ENCODE data around the gene TRAPPC1.
A peak's percentile ranks its signal among the peaks of the same experiment; 100 is the strongest.

TRAPPC1 gene

DNA sequence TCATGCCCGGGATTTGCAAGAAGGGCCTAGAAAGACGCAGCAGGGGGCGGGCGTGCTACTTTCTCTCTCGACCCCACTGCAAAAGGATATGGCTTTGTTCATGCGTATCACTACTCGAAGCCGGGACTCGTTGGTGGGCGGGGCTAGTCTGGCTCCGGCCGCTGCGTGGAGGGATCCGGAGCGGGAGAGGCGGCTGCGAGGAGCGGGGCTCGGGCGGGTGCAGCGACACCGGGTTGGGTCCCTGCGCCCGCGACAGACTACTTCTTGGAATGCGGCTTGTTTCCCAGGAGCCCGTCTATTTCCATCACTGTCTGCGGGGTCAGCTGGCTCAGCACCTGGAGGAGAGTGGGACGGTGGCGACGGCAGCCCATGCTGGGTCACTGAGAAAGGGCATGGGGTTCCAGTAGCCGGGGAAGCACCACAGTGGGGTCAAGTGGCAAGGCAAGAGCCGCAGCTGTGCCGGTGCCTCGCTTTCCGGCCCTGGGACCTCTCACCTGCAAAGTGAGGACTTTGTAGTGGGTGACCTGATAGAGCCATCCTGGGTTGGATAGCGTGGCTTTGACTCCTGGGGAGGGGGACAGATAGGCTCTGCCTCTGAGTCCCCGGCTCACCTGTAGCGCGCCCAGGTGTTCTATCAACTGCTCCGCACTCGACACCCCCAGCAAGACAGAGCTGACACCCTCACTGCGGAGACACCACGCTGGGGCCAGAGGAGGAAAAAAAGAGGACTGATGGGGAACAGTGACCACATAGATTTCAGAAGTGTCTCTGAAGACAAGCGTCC, 8.7 kb downstream of the TRAPPC1 start:
- Mint-ChIP-seq H3K27ac (peak overlapping the region; percentile 78), H3K4me1 (peaks cover 17% of the 10 kb centered on the region), H3K36me3 (peaks cover 4% of the 10 kb centered on the region), H3K27me3 (no peaks in the 10 kb centered on the region), H3K9me3 (no peaks in the 10 kb centered on the region), H3K4me3 (peak overlapping the region; percentile 72)
- ATAC-seq = peak; percentile 82

DNA sequence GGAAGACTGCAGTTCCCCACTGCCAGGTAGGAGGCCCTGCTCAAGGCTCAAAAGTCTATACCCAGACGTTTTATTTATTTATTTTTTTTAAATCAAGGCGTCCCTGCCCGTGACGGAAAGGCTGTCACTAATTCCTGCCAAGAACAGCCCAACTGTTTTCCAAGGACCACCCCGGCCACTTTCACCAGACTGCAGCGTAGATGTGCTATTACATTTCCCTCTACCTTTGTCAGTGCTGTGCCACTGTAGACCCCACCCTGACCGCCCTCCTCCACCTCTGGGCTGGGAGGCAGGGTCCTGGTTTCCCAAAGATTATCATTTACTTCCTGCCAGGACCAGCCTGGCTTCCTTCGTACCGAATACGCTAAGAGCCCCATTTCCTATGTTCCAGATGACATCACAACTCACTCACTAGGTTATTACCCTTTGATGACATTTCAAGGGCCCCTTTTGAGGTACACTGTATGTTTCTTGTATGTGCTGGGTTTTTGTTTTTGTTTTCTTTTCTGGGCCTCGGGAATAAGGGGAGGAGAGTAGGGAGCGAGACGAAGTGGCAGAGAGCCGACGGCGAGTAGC, 9.4 kb downstream of the TRAPPC1 start:
- Mint-ChIP-seq H3K36me3 (no peaks in the 10 kb centered on the region), H3K4me3 (peak overlapping the region; percentile 72), H3K4me1 (peaks cover 17% of the 10 kb centered on the region), H3K27ac (peak overlapping the region; percentile 78), H3K27me3 (no peaks in the 10 kb centered on the region), H3K9me3 (no peaks in the 10 kb centered on the region)
- ATAC-seq = no peak

DNA sequence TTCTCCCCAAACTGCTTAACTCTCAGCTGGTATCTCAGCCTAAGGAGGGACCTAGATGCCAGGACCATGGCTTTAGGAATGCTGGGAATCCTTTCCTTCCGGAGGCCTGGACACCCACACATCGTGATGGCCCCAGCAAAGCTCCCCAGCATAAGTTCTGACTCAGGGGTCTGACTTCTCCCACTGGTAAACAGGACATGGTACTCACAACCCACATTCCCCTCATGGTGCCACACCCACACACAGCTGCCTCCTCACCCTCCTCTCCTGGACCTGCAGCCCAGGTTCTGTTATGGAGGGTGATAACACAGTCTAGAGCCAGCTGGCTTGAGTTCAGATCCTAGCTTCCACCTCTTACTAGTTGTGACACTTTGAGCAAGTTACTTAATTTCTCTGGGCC, 14.9 kb downstream of the TRAPPC1 start:
- Mint-ChIP-seq H3K27me3 (no peaks in the 10 kb centered on the region), H3K9me3 (no peaks in the 10 kb centered on the region), H3K27ac (peak overlapping the region; percentile 86), H3K36me3 (no peaks in the 10 kb centered on the region), H3K4me3 (peak overlapping the region; percentile 99), H3K4me1 (peaks cover 22% of the 10 kb centered on the region)
- ATAC-seq = no peak

DNA sequence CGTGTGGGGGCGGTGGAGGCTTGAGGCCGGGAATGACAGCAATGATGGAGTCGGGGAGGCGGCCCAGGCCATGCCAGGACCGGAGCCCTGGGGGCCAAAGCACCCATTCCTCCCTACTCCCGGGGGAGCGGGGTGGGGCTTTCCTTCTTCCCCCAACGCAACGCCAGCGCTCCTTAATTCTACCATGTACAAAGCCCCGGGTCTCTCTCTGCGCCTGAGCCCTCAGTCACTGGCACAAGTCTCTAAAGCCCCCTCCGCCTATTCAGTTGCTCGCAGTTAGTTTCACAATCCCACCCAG, 15.4 kb downstream of the TRAPPC1 start:
- peak overlapping the region; percentile 86 for H3K27ac Mint-ChIP-seq
- no peaks in the 10 kb centered on the region for H3K36me3 Mint-ChIP-seq
- no peaks in the 10 kb centered on the region for H3K27me3 Mint-ChIP-seq
- ATAC-seq = peak; percentile 51
- H3K4me1 Mint-ChIP-seq = peaks cover 19% of the 10 kb centered on the region
- H3K4me3 Mint-ChIP-seq = peak overlapping the region; percentile 99
- H3K9me3 Mint-ChIP-seq = no peaks in the 10 kb centered on the region

DNA sequence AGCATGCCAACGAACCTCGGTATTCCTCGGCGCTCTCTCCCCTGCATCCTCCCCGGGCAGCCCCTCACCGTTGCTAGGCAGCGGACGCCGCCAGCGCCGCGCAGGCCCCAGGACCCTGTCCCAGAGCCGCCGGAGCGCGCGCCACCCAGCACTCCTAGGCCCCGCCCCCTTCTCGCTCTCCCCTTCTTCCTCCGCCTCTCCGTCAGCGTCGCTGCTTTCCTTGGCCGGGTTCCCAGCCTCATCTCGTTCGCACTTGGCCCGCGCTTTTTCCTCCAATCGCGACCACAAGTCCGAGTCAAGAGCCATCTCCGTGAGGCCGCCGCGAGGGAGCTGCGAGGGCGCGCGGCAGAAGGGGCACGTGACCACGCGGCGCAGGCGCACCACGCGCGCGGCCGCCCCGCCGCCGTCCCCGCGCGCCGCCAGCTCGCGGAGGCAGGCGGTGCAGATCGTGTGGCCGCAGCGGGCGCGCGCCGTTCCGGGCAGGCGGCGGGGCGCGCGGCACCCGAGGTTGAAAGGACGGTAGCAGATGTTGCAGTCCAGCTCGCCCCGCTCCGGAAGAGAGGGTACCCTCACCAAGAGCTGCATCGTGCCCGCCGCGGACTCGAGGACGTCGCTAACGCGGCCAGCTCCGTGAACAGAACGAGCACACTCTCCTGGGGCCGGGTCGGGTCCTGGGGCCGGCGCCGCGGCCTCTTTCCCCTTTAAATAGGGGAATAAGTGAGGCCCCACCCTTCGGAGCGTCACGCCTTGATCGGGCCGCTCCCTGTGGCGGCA, 15.9 kb downstream of the TRAPPC1 start, which contains the start of gene RNF227:
Gene RNF227, minus strand, starts transcription at position 679 of the 774 bp plus-strand sequence. Its CDS starts 94 bp downstream, at position 585.
- peak; percentile 90 for ATAC-seq
- Mint-ChIP-seq H3K4me3 (peak within 1 kb of the TSS; percentile 99), H3K27ac (peak within 1 kb of the TSS; percentile 86), H3K4me1 (peaks cover 19% of the 10 kb centered on the region), H3K36me3 (peaks cover 5% of the 10 kb centered on the region), H3K27me3 (no peaks in the 10 kb centered on the region), H3K9me3 (no peaks in the 10 kb centered on the region)

DNA sequence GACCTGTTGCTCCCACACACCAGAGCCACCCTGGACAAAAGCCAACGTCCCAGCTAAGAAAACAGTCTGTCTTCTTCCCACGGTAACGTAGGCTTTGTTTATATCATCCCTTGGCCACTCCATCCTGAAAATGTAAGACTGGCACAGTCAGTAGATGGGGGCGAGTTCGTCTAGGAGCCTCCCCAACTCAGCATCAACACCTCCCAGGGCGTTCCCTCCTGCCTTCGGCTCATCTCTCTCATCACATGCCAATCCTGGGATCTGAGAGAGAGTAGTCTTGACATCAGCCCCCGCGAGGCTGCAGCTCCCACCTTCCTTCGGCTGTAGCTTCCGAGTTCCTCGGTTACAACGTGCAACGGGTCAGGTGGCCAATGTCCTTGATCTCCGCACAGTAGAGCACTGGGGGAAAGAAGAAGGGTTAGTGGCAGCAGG, 16.6 kb downstream of the TRAPPC1 start:
- peak; percentile 47 for ATAC-seq
- no peaks in the 10 kb centered on the region for H3K27me3 Mint-ChIP-seq
- H3K9me3 Mint-ChIP-seq = no peaks in the 10 kb centered on the region
- peak overlapping the region; percentile 86 for H3K27ac Mint-ChIP-seq
- peaks cover 11% of the 10 kb centered on the region for H3K36me3 Mint-ChIP-seq
- peak overlapping the region; percentile 99 for H3K4me3 Mint-ChIP-seq
- H3K4me1 Mint-ChIP-seq = peaks cover 19% of the 10 kb centered on the region

DNA sequence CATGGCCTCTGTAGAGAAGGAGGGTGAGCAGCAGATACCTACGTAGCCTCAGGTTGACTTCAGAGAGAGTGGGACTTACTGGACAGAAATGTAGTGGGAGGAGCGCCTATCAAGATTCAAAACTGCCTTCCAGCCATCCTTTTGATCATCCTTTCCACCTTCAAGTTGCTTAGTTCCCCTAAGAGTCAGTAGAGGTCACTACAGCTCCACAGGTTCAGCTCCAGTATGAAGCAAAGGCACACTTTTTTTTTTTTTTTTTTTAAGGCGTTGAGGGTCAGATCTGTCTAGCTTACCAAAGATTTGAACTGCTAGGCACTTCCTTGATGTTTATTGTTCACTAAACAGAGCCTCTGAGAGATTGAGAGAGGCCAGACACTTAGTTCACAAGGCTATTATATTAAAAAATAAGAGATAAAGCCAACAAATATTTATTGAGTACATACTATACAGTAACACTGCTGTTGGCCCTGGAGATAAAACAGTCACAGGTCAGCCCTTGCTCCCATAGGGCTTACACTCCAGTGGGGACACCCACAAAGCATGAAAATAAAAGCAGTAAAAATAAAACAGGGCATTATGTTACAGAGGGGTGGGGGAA, 18.7 kb downstream of the TRAPPC1 start:
- Mint-ChIP-seq H3K27me3 (no peaks in the 10 kb centered on the region), H3K4me1 (peaks cover 19% of the 10 kb centered on the region), H3K9me3 (no peaks in the 10 kb centered on the region), H3K27ac (no peak overlapping the region), H3K4me3 (no peak overlapping the region), H3K36me3 (peaks cover 26% of the 10 kb centered on the region)
- ATAC-seq = peak; percentile 44

DNA sequence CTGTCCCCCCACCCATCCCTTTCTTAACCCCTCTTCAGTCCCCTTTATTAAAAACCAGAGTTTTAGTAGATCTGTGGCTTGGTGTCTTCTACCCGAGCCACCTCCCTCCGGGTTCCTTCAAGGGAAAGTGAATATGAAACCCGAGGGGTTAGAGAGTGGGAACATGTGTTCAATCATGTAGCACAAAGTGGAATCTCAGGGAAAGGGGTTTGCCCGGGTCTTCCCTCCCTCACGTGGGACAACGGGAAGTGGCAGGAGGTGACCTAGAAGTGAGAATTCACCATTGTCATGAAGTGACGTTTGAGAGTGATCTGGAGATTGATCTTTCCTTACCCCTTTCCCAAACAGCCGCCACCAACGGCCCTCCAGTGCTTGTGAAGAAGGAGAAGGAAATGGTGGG, 20.6 kb downstream of the TRAPPC1 start:
- no peaks in the 10 kb centered on the region for H3K27me3 Mint-ChIP-seq
- peaks cover 38% of the 10 kb centered on the region for H3K36me3 Mint-ChIP-seq
- no peak overlapping the region for H3K4me3 Mint-ChIP-seq
- H3K27ac Mint-ChIP-seq = no peak overlapping the region
- H3K9me3 Mint-ChIP-seq = no peaks in the 10 kb centered on the region
- H3K4me1 Mint-ChIP-seq = peaks cover 11% of the 10 kb centered on the region
- ATAC-seq = no peak

DNA sequence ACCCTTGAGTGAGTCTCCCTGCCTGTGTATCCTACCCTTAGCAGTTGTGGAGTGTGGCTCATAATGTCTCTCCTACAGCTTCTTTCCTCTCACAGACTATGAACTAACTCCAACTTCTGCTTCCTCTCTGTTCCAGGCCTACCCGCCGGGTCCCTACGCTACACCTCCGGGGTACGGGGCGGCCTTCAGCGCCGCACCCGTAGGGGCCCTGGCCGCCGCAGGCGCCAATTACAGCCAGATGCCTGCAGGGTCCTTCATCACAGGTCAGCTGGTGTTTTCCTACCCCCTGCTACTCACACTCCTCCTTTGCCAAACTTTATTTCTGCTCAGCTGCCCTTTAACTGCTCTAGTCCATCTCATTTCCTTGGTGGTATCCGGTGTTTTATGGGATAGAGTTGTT, 21.0 kb downstream of the TRAPPC1 start:
- no peak for ATAC-seq
- no peak overlapping the region for H3K4me3 Mint-ChIP-seq
- no peak overlapping the region for H3K27ac Mint-ChIP-seq
- H3K4me1 Mint-ChIP-seq = peaks cover 11% of the 10 kb centered on the region
- peaks cover 42% of the 10 kb centered on the region for H3K36me3 Mint-ChIP-seq
- no peaks in the 10 kb centered on the region for H3K27me3 Mint-ChIP-seq
- H3K9me3 Mint-ChIP-seq = no peaks in the 10 kb centered on the region

DNA sequence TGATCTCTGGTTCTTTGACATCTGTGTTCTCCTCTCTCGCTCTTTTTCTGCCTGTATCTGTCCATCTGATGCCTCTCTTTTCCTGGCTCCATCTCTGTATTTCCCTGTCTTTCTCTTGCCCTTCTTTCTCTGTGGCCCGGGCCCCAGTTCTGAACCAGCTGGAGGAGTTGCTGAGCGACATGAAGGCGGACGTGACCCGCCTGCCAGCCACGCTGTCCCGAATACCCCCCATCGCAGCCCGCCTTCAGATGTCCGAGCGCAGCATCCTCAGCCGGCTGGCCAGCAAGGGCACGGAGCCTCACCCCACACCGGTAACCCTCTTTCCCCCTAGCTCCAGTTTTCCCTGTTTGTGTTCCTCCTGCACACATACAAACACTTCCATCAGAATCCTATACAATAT, 21.5 kb downstream of the TRAPPC1 start:
- H3K27ac Mint-ChIP-seq = no peak overlapping the region
- peaks cover 8% of the 10 kb centered on the region for H3K4me1 Mint-ChIP-seq
- no peak overlapping the region for H3K4me3 Mint-ChIP-seq
- ATAC-seq = no peak
- no peaks in the 10 kb centered on the region for H3K9me3 Mint-ChIP-seq
- H3K36me3 Mint-ChIP-seq = peaks cover 46% of the 10 kb centered on the region
- no peaks in the 10 kb centered on the region for H3K27me3 Mint-ChIP-seq

DNA sequence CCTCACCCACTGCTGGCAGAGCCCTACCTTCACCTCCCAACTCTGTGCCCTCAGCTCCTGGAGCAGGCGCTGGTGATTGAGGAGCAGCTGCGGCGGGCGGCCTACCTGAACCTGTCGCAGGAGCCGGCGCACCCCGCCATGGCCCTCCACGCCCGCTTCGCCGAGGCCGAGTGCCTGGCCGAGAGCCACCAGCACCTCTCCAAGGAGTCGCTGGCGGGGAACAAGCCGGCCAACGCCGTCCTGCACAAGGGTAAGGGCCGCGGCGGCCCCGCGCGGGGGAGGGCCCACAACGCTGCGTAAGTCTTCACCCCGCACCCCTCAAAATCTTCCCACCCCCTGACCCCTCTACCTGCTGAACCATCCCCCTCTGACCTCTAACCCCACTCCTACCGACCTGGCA, 22.7 kb downstream of the TRAPPC1 start:
- Mint-ChIP-seq H3K36me3 (peaks cover 56% of the 10 kb centered on the region), H3K4me3 (no peak overlapping the region), H3K4me1 (no peaks in the 10 kb centered on the region), H3K27me3 (no peaks in the 10 kb centered on the region), H3K27ac (no peak overlapping the region), H3K9me3 (no peaks in the 10 kb centered on the region)
- ATAC-seq = no peak

DNA sequence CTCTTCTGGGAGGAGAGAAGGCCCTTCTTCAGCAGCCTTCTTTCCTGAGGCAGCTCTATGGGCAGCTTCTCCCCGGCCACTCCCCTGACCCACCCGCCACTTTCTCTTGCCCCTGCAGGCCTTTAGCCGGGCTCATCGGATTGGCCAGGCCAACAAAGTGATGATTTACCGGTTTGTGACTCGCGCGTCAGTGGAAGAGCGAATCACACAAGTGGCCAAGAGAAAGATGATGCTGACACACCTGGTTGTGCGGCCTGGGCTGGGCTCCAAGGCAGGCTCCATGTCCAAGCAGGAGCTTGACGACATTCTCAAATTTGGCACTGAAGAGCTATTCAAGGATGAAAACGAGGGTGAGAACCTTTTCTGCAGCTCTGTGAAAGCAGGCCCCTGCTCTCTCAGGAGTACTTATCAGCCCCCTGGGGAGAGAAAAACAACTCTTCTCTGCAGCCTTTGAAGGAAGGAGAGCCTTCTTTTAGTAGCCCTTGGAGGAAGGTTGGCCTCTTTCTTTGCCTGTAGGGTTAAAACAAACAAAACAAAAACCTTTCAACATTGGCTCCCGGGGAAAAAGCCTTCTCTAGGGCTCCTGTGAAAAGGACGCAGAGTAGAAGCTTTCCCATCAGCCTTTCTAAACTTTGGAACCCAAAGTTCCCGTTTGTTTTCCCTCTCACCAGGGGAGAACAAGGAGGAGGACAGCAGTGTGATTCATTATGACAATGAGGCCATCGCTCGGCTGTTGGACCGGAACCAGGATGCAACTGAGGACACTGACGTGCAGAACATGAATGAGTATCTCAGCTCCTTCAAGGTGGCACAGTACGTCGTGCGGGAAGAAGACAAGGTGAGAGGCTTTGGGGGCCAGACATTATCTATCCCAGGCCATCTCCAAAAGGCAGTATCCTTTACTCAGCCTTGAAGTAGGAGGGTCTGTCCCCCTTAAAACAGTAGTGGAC, 28.3 kb downstream of the TRAPPC1 start:
- Mint-ChIP-seq H3K27me3 (no peaks in the 10 kb centered on the region), H3K4me1 (no peaks in the 10 kb centered on the region), H3K27ac (no peak overlapping the region), H3K9me3 (no peaks in the 10 kb centered on the region), H3K36me3 (peaks cover 71% of the 10 kb centered on the region), H3K4me3 (no peak overlapping the region)
- no peak for ATAC-seq

DNA sequence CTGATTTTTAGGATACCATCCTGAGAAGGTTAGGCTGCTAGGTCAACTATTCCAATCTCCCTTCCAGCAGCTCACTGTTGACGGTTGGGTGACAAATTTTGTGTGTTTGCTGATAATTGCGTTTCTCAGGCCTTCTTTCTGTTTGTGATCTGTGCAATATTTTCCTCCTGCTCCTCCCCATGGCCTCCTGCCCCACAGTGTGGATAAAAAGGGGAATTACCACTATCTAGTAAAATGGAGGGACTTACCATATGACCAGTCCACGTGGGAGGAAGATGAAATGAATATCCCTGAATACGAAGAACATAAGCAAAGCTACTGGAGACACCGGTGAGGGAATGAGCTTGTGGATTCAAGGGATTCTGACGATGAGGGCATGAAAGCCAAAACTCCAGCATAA, 34.0 kb downstream of the TRAPPC1 start:
- no peak for ATAC-seq
- no peak overlapping the region for H3K4me3 Mint-ChIP-seq
- peaks cover 71% of the 10 kb centered on the region for H3K36me3 Mint-ChIP-seq
- H3K27ac Mint-ChIP-seq = peak overlapping the region; percentile 33
- H3K9me3 Mint-ChIP-seq = no peaks in the 10 kb centered on the region
- no peaks in the 10 kb centered on the region for H3K27me3 Mint-ChIP-seq
- peaks cover 5% of the 10 kb centered on the region for H3K4me1 Mint-ChIP-seq

DNA sequence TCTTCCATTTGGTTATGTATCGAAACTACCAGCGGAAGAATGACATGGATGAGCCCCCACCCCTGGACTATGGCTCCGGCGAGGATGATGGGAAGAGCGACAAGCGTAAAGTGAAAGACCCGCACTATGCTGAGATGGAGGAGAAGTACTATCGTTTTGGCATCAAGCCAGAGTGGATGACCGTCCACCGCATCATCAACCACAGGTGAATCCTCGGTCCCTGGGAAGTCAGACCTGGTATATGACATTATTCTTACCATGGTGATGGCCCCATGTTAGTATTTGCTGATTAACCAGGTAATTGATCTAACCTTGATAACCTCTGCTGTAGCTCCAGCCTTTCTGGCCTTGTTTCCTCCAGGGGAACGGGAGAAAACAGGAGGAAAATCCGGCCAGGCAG, 34.7 kb downstream of the TRAPPC1 start:
- Mint-ChIP-seq H3K27me3 (no peaks in the 10 kb centered on the region), H3K4me3 (no peak overlapping the region), H3K9me3 (no peaks in the 10 kb centered on the region), H3K27ac (peak overlapping the region; percentile 33), H3K36me3 (peaks cover 66% of the 10 kb centered on the region), H3K4me1 (peaks cover 5% of the 10 kb centered on the region)
- ATAC-seq = no peak

Data from stimulated activated memory B cell treated with anti-CD40 and anti-IgM and Interleukin-4, amounts not matched to agents 10 μg/mL and 1 μg/mL and 100 μg/mL, for 72 hours (primary cell).